Skeletal muscle tissue (tissue), 4 donors: ENCODE measurements around the gene ZNF445. TPM values are rescaled to one million over a fixed set of nuclear protein-coding genes. Genes with fewer than 3 reads are reported as not detected.
"Not testable (repeated sequence)": the region's sequence is repeated elsewhere in the genome, so short reads cannot be mapped to it uniquely, and the experiment has no call there.

ENCODE experiments used
- H3K27ac ChIP-seq: one replicate; pipeline ENCODE4 v1.7.0; 2013; ENCODE audit warnings: mild to moderate bottlenecking, low read depth, low read length, inconsistent platforms
- H3K27me3 ChIP-seq, 3 donors: one replicate each; pipeline ENCODE4 v1.7.0; 2013; ENCODE audit warnings: low read length in 3 of 3; ENCODE audit not compliant: control insufficient read depth in 3 of 3, insufficient read depth in 3 of 3
- H3K36me3 ChIP-seq, 3 donors: one replicate each; pipeline ENCODE4 v1.7.0; 2013; ENCODE audit warnings: low read length in 3 of 3; ENCODE audit not compliant: control insufficient read depth in 3 of 3, insufficient read depth in 3 of 3
- H3K4me1 ChIP-seq, 3 donors: one replicate each; pipeline ENCODE4 v1.7.0; 2013; ENCODE audit warnings: low read length in 3 of 3, mild to moderate bottlenecking in 3 of 3; ENCODE audit not compliant: control insufficient read depth in 3 of 3, insufficient read depth in 3 of 3
- H3K4me3 ChIP-seq, 3 donors: one replicate each; pipeline ENCODE4 v1.7.0; 2013; ENCODE audit warnings: low read length in 3 of 3
- H3K9ac ChIP-seq, 3 donors: one replicate each; pipeline ENCODE4 v1.7.0; 2013; ENCODE audit warnings: low read length in 3 of 3, mild to moderate bottlenecking in 3 of 3, moderate library complexity in 2 of 3, low read depth in 1 of 3
- H3K9me3 ChIP-seq, 3 donors: one replicate each; pipeline ENCODE4 v1.7.0; 2013; ENCODE audit warnings: low read length in 3 of 3; ENCODE audit not compliant: control insufficient read depth in 3 of 3
- total RNA-seq: library from RNA; depleted of rRNA; stranded (reverse); fragments of >200 nt; gene quantifications from one replicate; pipeline ENCODE4 v1.2.3, GENCODE V29; 2014
- donor health status: Osteomylitis.

ZNF445 gene
- total RNA-seq, 1 donor from 2014 or later, result 12.0 TPM

DNA sequence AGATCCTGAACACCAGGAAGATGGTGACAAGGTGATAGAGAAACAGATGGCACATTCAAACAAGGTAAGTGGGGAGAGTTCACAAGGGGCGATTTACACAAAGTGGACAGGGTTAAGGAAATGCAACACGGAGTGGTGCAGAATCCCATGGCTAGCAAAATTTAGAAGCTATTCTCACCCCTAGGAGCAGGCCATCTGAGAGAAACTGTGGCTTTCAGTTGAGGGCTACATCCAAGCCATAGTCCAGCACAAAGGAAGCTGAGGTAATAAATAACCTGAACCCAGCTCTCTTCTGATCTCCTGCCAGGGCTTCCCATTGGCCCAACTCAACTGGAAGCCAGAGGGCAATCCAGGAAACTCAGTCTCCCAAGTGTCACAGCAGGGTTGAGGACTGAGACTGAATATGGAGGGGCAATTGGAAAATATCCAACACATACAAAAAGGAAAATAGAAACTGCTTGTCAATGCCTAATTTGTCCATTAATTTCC is 1.2 kb upstream of the ZNF445 start:
- Histone ChIP-seq H3K27me3 (no peaks in the 10 kb centered on the region), H3K4me1 (peaks cover 12 to 14% (median 12%) of the 10 kb centered on the region in 3 donors), H3K27ac (no peak overlapping the region), H3K4me3 (no peak overlapping the region), H3K9me3 (no peaks in the 10 kb centered on the region), H3K36me3 (no peaks in the 10 kb centered on the region), H3K9ac (no peak overlapping the region)

DNA sequence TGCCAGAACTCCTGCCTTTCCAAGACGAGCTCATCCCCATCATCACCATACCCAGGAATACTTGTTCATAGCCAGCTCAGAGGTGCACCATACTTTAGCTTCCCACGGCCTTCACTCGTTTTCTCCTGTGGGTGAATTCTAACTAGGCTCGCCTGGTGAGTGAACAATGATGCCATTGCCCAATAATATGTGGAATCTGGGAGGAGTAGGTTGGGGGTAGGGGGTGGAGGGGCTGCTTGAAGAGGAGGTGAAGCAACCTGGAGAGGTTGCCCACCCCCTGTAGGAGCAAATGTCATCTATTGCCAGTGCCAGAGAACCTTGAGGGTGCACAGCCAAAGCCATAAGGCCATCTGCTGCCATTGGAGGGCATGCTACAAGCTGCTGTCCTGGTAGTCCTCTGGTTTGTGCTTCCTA is 592 bp upstream of the ZNF445 start:
- H3K9ac ChIP-seq, result peak overlapping the region; percentile 76 to 82 (median 79)
- H3K36me3 ChIP-seq, result no peaks in the 10 kb centered on the region
- H3K4me3 ChIP-seq, result peak overlapping the region; percentile 82 to 87 (median 84)
- no peaks in the 10 kb centered on the region for H3K27me3 ChIP-seq
- peaks cover 12 to 14% (median 12%) of the 10 kb centered on the region in 3 donors for H3K4me1 ChIP-seq
- no peak overlapping the region for H3K27ac ChIP-seq
- H3K9me3 ChIP-seq, result no peaks in the 10 kb centered on the region

DNA sequence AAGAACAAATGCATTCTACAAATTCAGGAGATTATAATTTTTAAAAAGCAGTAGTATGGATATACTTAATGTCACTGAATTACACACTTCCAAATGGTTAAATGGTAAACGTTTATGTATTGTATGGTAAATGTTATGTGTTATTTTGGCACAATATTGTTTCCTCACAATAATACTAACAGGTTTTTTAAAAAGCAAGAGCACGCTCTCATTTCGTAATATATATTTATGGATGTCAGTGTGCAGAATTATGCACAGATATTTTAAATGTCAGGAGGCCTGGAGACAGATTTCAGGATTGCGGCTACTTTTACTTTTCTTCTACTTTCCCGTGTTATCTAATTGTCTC is 533 bp downstream of the ZNF445 start:
- Histone ChIP-seq H3K9me3 (no peaks in the 10 kb centered on the region), H3K4me3 (peak overlapping the region; percentile 81 to 87 (median 82)), H3K36me3 (no peaks in the 10 kb centered on the region), H3K9ac (peak overlapping the region; percentile 76 to 82 (median 82)), H3K27me3 (no peaks in the 10 kb centered on the region), H3K4me1 (peaks cover 16 to 21% (median 17%) of the 10 kb centered on the region in 3 donors), H3K27ac (peak overlapping the region; percentile 12)

DNA sequence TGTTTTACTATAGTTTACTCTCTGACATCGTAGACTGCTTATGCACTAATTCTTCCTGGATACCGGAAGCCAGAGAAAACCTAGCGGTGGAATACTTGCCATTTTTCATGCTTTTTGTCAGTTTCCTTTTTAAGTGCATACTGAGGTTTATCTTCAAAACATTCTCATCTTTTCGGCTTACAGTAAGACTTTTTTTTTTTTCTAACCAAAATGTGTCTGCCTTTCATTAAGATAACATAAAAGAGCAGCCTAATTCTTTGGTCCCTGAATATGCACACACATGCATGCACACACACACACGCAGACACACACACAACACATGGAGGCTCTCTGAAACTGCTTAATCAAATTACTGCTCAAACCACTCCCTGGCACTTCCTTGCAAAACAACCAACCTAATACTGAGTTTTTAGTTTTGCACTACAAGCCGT is 1.3 kb downstream of the ZNF445 start:
- peak overlapping the region; percentile 81 to 87 (median 82) for H3K4me3 ChIP-seq
- no peaks in the 10 kb centered on the region for H3K9me3 ChIP-seq
- no peaks in the 10 kb centered on the region for H3K36me3 ChIP-seq

DNA sequence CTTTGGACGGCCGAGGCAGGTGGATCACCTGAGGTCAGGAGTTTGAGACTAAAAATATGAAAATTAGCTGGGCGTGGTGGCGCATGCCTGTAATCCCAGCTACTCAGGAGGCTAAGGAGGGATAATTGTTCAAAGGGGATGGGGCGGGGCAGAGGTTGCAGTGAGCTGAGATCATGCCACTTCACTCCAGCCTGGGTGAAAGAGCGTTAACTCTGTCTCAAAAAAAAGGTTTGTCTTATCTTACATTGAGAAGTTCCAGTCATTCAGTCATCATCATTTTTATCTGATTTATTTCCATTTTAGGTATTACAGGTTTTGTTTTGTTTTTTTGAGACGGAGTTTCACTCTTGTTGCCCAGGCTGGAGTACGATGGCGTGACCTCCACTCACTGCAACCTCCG is 2.6 kb downstream of the ZNF445 start:
- not testable (repeated sequence) for H3K36me3 ChIP-seq

More for the DNA sequence above, 1.3 kb downstream of the ZNF445 start:
- Histone ChIP-seq H3K9ac (peak overlapping the region in 2 of 3 donors; percentile 82), H3K4me1 (peaks cover 19 to 29% (median 22%) of the 10 kb centered on the region in 3 donors), H3K27ac (no peak overlapping the region), H3K27me3 (no peaks in the 10 kb centered on the region)

DNA sequence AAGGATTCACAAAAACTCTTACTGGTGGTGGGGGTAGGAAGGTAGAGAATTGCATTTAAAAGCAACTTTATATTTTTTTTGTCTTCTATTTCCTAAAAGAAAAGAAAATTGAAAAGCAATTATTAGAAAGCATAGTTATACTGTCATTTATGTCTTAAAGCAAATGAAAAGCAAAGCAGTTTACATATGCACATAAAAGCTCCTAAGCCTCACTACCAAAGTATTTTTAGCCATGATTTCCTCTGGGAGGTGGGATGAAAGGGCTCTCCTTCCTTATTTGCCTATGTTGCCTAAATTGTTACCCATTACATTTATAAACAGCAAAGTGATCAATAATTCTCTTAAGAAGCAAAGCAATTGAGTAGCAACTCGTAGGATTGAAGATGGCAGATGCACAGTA is 7.0 kb downstream of the ZNF445 start:
- no peak overlapping the region for H3K27ac ChIP-seq
- no peak overlapping the region for H3K9ac ChIP-seq
- H3K4me1 ChIP-seq, result peaks cover 7 to 15% (median 11%) of the 10 kb centered on the region in 3 donors
- peaks cover 5 to 12% (median 7%) of the 10 kb centered on the region in 3 donors for H3K36me3 ChIP-seq
- H3K9me3 ChIP-seq, result no peaks in the 10 kb centered on the region
- no peak overlapping the region for H3K4me3 ChIP-seq
- H3K27me3 ChIP-seq, result no peaks in the 10 kb centered on the region

More for the DNA sequence above, 2.6 kb downstream of the ZNF445 start:
- not testable (repeated sequence) for H3K27ac ChIP-seq, H3K4me3 ChIP-seq, H3K9me3 ChIP-seq, H3K27me3 ChIP-seq, H3K9ac ChIP-seq
- H3K4me1 ChIP-seq, result peaks cover 19 to 29% (median 23%) of the 10 kb centered on the region in 3 donors

DNA sequence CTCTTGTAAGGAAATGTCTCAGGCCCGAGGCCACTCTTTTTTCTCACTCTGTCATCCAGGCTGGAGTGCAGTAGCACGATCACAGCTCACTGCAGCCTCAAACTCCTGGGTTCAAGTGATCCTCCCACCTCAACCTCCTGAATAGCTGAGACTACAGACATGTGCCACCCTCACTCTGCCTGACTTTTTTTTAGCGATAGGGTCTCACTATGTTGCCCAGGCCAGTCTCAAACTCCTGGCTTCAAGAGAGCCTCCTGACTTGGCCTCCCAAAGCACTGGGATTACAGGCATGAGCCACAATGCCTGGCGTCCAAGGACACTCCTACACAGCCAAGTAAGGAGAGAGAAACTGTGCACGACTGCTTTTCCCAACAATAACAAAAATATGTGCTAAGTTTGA is 7.6 kb downstream of the ZNF445 start:
- H3K27me3 ChIP-seq, result no peaks in the 10 kb centered on the region
- no peak overlapping the region for H3K9ac ChIP-seq
- peaks cover 5 to 12% (median 7%) of the 10 kb centered on the region in 3 donors for H3K36me3 ChIP-seq
- H3K4me1 ChIP-seq, result peaks cover 7 to 15% (median 11%) of the 10 kb centered on the region in 3 donors
- H3K4me3 ChIP-seq, result no peak overlapping the region
- H3K9me3 ChIP-seq, result no peaks in the 10 kb centered on the region
- no peak overlapping the region for H3K27ac ChIP-seq

DNA sequence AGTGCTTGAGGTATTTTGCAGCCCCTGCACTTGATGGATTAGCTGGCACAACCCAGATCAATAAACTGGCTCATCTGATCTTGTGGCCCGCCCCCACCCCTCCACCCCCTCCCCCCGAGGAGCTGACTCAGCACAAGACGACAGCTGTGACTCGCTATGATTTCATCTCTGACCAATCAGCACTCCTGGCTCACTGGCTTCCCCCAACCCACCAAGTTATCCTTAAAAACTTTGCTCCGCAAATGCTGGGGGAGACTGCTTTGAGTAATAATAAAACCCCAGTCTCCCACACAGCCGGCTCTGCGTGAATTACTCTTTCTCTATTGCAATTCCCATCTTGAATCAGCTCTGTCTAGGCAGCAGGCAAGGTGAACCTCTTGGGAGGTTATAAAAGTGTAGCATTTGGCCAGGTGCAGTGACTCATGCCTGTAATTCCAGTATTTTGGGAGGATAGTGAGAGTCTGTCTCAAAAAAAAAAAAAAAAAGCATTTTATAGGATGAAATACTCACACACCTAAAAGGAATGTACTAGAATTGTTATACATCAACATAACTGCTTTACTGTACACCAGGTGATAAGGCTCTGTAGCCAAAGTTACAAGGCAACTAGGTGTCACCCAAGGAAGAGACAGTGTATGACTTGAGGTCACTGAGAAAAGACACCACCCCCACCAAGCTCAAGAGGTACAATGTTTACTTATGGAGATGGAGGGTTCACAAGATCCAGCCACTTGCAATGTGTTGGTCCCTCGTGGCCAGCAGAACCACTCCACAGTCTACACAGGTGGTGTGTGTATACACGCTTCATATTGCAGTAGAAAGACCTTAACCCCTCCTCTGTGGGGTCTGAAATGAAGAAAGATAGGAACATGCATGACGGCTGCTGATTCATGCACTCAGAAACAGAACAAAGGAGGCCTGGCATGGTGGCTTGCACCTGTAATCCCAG is 8.6 kb downstream of the ZNF445 start:
- Histone ChIP-seq H3K4me1 (peaks cover 7 to 15% (median 11%) of the 10 kb centered on the region in 3 donors), H3K27me3 (no peaks in the 10 kb centered on the region), H3K27ac (no peak overlapping the region), H3K9me3 (no peaks in the 10 kb centered on the region), H3K4me3 (no peak overlapping the region), H3K9ac (no peak overlapping the region), H3K36me3 (peaks cover 8 to 15% (median 13%) of the 10 kb centered on the region in 3 donors)

DNA sequence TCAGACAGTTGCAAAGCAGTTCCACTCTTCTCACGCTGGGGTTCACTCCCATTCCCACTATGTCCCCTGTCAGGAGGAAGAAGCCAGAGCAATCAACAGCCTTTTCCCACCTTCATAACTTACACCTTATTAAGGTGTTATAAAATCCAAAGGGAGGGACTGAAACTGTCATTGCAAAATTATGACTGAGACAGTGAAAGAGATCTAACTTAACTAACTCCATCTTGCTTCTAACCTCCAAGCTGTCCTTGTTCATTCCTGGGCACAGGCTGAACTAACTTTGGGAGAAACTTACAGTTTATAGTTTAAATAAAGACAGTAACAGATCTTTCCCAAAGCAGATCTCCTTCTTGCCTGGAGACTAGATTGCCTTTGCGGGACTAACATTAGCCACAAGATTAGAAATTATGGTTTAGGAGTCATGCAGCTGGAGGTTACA is 9.4 kb downstream of the ZNF445 start:
- not testable (repeated sequence) for H3K9me3 ChIP-seq, H3K9ac ChIP-seq, H3K4me3 ChIP-seq, H3K27me3 ChIP-seq, H3K27ac ChIP-seq
- Histone ChIP-seq H3K36me3 (peaks cover 12 to 21% (median 19%) of the 10 kb centered on the region in 3 donors), H3K4me1 (peaks cover 7 to 15% (median 11%) of the 10 kb centered on the region in 3 donors)

DNA sequence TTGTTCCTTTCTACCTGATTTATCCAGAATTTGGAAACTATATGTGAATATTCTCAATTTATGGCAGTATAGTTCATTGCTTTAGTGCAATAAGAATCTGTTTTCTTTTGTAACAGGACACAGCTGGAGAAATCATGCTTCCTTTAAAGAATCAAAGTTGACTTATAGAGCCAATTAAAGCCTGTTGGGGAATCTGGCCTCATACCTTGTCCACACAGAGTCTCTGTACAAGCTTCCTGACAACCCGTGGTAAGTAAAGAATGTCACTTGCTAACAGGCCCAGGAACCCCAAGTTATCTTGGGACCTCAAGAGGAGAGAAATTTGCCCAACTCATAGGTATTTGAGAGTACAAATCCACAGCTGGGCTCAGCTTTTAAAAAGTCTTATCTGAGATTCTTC is 10.2 kb downstream of the ZNF445 start:
- Histone ChIP-seq H3K27ac (no peak overlapping the region), H3K9ac (no peak overlapping the region), H3K4me3 (no peak overlapping the region), H3K36me3 (peaks cover 12 to 21% (median 19%) of the 10 kb centered on the region in 3 donors), H3K4me1 (peaks cover 5 to 11% (median 10%) of the 10 kb centered on the region in 3 donors), H3K27me3 (no peaks in the 10 kb centered on the region), H3K9me3 (no peaks in the 10 kb centered on the region)
